Sigmoid colon (tissue), 7 donors: ENCODE measurements around the gene CNN2. TPM values are rescaled to one million over a fixed set of nuclear protein-coding genes. Genes with fewer than 3 reads are reported as not detected.
A peak's percentile ranks its signal among the peaks of the same experiment; 100 is the strongest.

ENCODE experiments used
- DNase-seq: peaks from one replicate; pipeline ENCODE4 v3.0.0-alpha.2; 2019
- H3K27ac ChIP-seq, 4 donors: fragments of 200-600 bp; sonication (generic); one replicate each; pipeline ENCODE4 v1.5.1; 2016 to 2019; ENCODE audit warnings: mild to moderate bottlenecking in 1 of 4
- H3K27me3 ChIP-seq, 3 donors: fragments of 200-600 bp; sonication (generic); one replicate each; pipeline ENCODE4 v1.5.1; 2019; ENCODE audit warnings: mild to moderate bottlenecking in 1 of 3
- H3K36me3 ChIP-seq, 4 donors: fragments of 200-600 bp; sonication (generic); one replicate each; pipeline ENCODE4 v1.5.1; 2016 to 2019
- H3K4me1 ChIP-seq, 4 donors: fragments of 200-600 bp; sonication (generic); one replicate each; pipeline ENCODE4 v1.5.1; 2017 to 2019
- H3K4me3 ChIP-seq, 4 donors: fragments of 200-600 bp; sonication (generic); one replicate each; pipeline ENCODE4 v1.5.1; 2017 to 2019; ENCODE audit warnings: mild to moderate bottlenecking in 2 of 4, moderate library complexity in 1 of 4
- H3K9me3 ChIP-seq, 4 donors: fragments of 200-600 bp in 3 of 4; sonication (generic) in 3 of 4; one replicate each; pipeline versions ENCODE4 v1.5.1 to v1.6.1; 2013 to 2019
- EP300 ChIP-seq, 4 donors: sonication (generic); formaldehyde crosslinking; IDR thresholded peaks; one replicate each; pipeline ENCODE4 v1.6.1; 2017; ENCODE audit warnings: antibody characterized with exemption in 4 of 4
- POLR2A ChIP-seq, 2 donors: fragments of 450-650 bp; IDR thresholded peaks; one replicate each; pipeline ENCODE4 v1.6.1; 2016; ENCODE audit warnings: antibody characterized with exemption in 2 of 2, mild to moderate bottlenecking in 2 of 2, moderate library complexity in 2 of 2
- POLR2AphosphoS5 ChIP-seq, 4 donors: sonication (generic); formaldehyde crosslinking; IDR thresholded peaks; one replicate each; pipeline ENCODE4 v1.6.1; 2017; ENCODE audit warnings: antibody characterized with exemption in 4 of 4
- WGBS, 2 donors: extraction: QIAGEN DNeasy Blood & Tissue Kit; methylation state at CpG; one replicate each; pipeline ENCODE4 v1.1.7; 2013; 5-methylcytosine and 5-hydroxymethylcytosine counted together
- intact Hi-C: fragments of 100-400 bp; cut with DNase I; formaldehyde crosslinking; loops from one replicate; pipeline ENCODE4 v1.15.1; 2023
- polyA plus RNA-seq, 3 donors: library from polyadenylated mRNA; stranded (reverse); fragments of 200-250 nt; gene quantifications; one replicate each; pipeline ENCODE4 v1.2.3, GENCODE V29; 2013
- total RNA-seq, 4 donors: library from RNA; depleted of rRNA; stranded (reverse); fragments of >200 nt; gene quantifications; one replicate each; pipeline ENCODE4 v1.1.0, GENCODE V29; 2016
- TF ChIP-seq, protein P1 (sequence below), 4 experiments: fragments of 450-650 bp in 3 of 4; fragments of 200-600 bp in 1 of 4; IDR thresholded peaks; one replicate each; pipeline ENCODE4 v1.5.1; 2016 to 2019; ENCODE audit warnings: antibody characterized with exemption in 4 of 4, mild to moderate bottlenecking in 3 of 4, moderate library complexity in 2 of 4
- donor health status: healthy with polysubstance abuse.
- donor health status: Bipolar disorder and iron deficiency.
- donor health status: healthy.

The CNN2 gene
- total and polyA plus RNA-seq, 7 donors = 25.5 to 115 (median 48.0) TPM

DNA sequence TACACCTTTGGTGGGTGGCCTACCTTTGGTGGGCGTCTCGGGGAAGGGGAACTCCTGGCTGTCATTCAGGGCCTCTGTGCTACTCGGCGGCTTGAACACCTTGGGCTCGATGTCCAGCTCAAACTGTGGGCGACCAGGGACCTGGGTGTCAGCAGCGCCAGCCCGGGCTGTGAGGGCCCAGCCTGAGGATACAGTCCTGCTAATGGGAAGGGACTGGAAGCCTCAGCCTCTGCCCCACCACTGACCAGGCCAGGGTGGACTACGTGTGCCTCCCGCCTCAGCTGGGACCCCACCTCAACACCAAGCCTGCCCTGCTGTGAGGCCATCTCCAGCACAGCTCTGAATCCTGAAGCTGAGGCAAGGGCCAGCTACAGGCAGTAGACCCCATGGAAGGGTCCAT is 13.2 kb upstream of the CNN2 start:
- Histone ChIP-seq H3K4me1 (peaks cover 0 to 55% (median 36%) of the 10 kb centered on the region in 4 donors), H3K27ac (no peak overlapping the region), H3K36me3 (peaks cover 35 to 55% (median 46%) of the 10 kb centered on the region in 4 donors), H3K4me3 (no peak overlapping the region), H3K9me3 (no peaks in the 10 kb centered on the region), H3K27me3 (no peaks in the 10 kb centered on the region)
- intact Hi-C loops = no loop called here
- TF ChIP-seq, protein P1, sequence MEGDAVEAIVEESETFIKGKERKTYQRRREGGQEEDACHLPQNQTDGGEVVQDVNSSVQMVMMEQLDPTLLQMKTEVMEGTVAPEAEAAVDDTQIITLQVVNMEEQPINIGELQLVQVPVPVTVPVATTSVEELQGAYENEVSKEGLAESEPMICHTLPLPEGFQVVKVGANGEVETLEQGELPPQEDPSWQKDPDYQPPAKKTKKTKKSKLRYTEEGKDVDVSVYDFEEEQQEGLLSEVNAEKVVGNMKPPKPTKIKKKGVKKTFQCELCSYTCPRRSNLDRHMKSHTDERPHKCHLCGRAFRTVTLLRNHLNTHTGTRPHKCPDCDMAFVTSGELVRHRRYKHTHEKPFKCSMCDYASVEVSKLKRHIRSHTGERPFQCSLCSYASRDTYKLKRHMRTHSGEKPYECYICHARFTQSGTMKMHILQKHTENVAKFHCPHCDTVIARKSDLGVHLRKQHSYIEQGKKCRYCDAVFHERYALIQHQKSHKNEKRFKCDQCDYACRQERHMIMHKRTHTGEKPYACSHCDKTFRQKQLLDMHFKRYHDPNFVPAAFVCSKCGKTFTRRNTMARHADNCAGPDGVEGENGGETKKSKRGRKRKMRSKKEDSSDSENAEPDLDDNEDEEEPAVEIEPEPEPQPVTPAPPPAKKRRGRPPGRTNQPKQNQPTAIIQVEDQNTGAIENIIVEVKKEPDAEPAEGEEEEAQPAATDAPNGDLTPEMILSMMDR (IDR thresholded peaks at IDR 0.05) = no peak
- TF ChIP-seq EP300 (IDR thresholded peaks at IDR 0.05) = no peak
- no peak for TF ChIP-seq POLR2A (IDR thresholded peaks at IDR 0.05)
- no peak for TF ChIP-seq POLR2AphosphoS5 (IDR thresholded peaks at IDR 0.05)
- DNase-seq = no peak
- 94 to 95% methylated on average over 10 of the region's 10 CpGs for WGBS, 2 donors

DNA sequence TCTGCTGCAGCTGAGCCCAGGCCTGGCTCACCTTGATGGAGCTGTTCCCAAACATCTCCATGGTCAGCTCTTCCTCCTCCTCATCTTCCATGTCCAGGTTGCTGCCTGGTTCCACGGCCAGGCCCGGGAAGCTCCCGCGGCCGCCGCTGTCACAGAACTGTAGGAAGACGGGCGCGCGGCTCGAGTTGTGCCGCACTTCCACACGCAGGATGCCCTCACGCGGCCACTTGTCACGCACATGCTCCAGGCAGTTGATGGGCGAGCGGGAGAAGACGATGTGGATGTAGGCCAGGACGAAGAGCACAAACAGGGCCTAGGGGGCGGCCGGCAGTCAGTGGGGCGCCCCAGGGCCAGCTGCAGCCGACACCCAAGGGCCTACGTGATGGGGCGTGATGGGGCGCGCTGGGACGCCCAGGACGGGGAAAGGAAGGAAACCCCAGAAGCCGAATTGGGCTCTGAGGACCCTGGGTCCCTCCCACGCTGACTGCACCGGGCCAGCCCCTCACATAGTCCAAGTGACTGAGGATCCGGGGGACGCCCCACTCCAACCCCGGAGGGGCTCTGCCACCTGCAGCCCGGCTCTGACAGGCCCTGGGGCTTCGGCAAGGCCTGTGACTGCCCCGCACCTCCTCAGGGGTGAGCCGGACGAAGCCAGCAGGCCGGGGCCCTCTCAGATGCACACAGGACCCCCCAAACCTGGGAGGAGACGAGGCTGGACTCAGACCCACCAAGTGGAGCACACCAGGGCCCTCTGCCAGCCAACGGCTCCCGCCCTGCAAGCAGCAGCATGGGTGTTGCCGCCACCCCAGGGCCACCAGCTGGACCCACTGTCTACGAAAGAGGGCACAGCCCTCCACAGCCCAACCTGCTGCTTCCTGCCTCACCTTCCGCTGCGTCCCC is 12.0 kb upstream of the CNN2 start:
- Histone ChIP-seq H3K36me3 (peaks cover 35 to 52% (median 46%) of the 10 kb centered on the region in 4 donors), H3K27ac (no peak overlapping the region), H3K4me1 (peaks cover 0 to 67% (median 48%) of the 10 kb centered on the region in 4 donors), H3K4me3 (no peak overlapping the region), H3K27me3 (no peaks in the 10 kb centered on the region), H3K9me3 (no peaks in the 10 kb centered on the region)
- TF ChIP-seq EP300 (IDR thresholded peaks at IDR 0.05) (no peak), POLR2A (IDR thresholded peaks at IDR 0.05) (no peak), POLR2AphosphoS5 (IDR thresholded peaks at IDR 0.05) (no peak)
- TF ChIP-seq, protein P1 (IDR thresholded peaks at IDR 0.05) = no peak
- intact Hi-C loops = no loop called here
- 94 to 96% methylated on average over 49 of the region's 49 CpGs for WGBS, 2 donors
- no peak for DNase-seq

DNA sequence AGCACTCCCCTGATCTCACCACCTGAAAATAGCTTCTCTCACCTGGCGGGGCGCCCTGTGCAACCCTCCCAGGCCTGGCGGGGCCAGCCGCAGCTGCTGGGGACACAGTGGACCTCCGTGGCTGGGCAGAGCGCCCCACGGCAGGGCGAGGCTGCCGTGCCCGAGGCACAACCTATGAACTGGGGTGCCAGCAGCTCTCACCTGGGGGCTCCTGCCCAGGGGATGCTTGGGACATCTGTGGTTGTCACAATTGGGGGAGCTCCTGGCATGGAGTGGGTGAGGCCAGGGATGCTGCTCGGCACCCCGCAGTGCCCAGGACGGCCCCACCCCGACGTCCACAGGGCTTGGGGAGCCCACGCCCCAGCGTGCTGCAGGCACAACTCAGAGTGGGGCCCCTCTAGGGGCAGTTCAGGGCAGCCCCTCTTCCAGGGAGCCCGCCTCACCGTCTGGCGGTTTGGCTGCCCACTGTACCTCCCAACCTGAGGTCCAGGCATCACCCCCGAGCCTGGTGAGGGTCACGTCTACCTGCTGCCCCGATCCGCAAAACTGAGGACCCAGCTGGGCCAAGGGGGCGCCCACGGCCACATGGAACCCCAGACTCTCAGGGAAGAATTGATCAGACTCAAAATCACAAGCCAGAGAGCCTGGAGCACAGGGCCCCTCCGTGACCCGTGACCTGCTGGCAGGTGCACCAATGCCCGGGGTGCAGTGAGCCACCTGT is 11.2 kb upstream of the CNN2 start:
- peak overlapping the region in 1 of 4 donors; percentile 66 for H3K27ac ChIP-seq
- peaks cover 0 to 65% (median 55%) of the 10 kb centered on the region in 4 donors for H3K4me1 ChIP-seq
- intact Hi-C loops = no loop called here

DNA sequence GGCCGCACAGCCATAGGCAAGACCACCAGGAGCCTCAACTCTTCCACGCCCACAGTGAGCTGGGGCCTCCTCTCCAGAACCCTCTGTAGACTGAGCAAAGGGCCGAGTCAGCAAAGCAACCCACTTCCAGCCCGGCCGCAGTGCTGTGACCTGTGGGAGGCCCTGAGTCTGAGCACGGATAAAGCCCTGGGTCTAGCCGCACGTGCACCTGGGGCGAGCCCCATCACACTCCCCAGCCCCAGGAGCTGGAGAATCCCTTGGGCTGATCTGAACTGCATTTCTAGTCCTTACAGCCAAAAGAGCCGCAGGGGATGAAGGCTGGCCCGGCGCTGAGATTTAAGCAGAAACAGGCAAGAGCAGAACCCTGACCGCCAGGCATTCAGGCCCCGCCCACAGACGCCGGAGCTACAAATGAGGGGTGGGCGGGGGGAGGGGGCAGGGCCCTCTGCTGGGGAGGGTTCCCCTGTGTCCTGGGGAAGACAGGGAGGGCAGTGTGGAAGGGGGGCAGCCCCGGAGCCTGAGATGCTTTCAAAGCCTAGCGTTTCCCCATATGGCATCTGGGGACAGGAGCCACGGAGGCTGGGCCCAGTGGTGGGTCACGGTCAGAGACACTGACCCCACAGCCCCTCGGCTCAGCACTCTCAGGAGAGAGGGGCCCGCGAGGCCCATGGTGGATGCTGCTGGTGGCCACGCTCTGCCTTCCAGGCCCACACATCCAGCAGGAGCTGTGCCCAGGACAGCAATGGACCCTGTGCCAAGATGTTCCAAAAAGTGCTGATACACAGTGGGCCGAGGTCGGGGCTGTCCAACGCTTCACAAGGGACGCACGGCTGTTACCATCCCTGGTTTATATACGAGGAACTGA is 10.4 kb upstream of the CNN2 start:
- Histone ChIP-seq H3K27me3 (no peaks in the 10 kb centered on the region), H3K4me3 (no peak overlapping the region), H3K9me3 (no peaks in the 10 kb centered on the region), H3K36me3 (peaks cover 23 to 36% (median 32%) of the 10 kb centered on the region in 4 donors), H3K4me1 (peaks cover 0 to 62% (median 56%) of the 10 kb centered on the region in 4 donors), H3K27ac (peak overlapping the region in 3 of 4 donors; percentile 15 to 66 (median 58))
- DNase-seq = no peak
- intact Hi-C loops = no loop called here
- TF ChIP-seq POLR2A (IDR thresholded peaks at IDR 0.05) = no peak
- TF ChIP-seq, protein P1 (IDR thresholded peaks at IDR 0.05) = no peak
- WGBS, 2 donors = 75 to 77% methylated on average over 31 of the region's 31 CpGs

More for the DNA sequence above, 11.2 kb upstream of the CNN2 start:
- WGBS, 2 donors = 86 to 91% methylated on average over 29 of the region's 29 CpGs
- DNase-seq = no peak
- H3K36me3 ChIP-seq = peaks cover 31 to 44% (median 40%) of the 10 kb centered on the region in 4 donors
- TF ChIP-seq EP300 (IDR thresholded peaks at IDR 0.05) = no peak
- no peak for TF ChIP-seq POLR2AphosphoS5 (IDR thresholded peaks at IDR 0.05)
- TF ChIP-seq, protein P1 (IDR thresholded peaks at IDR 0.05) = no peak
- no peak for TF ChIP-seq POLR2A (IDR thresholded peaks at IDR 0.05)
- H3K4me3 ChIP-seq = no peak overlapping the region
- H3K27me3 ChIP-seq = no peaks in the 10 kb centered on the region
- H3K9me3 ChIP-seq = no peaks in the 10 kb centered on the region
